RPMI7951 (cell line): ENCODE measurements around the gene GFPT1. TPM values are rescaled to one million over a fixed set of nuclear protein-coding genes. Genes with fewer than 3 reads are reported as not detected.
A peak's percentile ranks its signal among the peaks of the same experiment; 100 is the strongest.
"Not testable (repeated sequence)": the region's sequence is repeated elsewhere in the genome, so short reads cannot be mapped to it uniquely, and the experiment has no call there.

Experiments used
- DNase-seq: peaks from one replicate; pipeline ENCODE4 v3.0.0-alpha.2; 2012; ENCODE audit warnings: low read depth
- total RNA-seq: library from RNA; depleted of rRNA; stranded (reverse); fragments of >200 nt; shearing (Covaris generic); gene quantifications from 2 replicates; pipeline ENCODE4 v1.2.3, GENCODE V29; 2014; rRNA removed

Gene GFPT1
- 21.9 and 26.6 TPM in 2 replicates for total RNA-seq

- peak; percentile 94 for DNase-seq
Observed at GRCh38 chr2:69386789-69387734, at the start of gene GFPT1. Gene GFPT1 (minus strand): TSS chr2:69387227. CDS start chr2:69387071, 156 bp downstream.

GRCh38 chr2:69436596-69436937, 49.5 kb upstream of the GFPT1 start:
- peak; percentile 6 for DNase-seq

- DNase-seq = no peak
Observed at GRCh38 chr2:69434753-69435152, 47.7 kb upstream of the GFPT1 start.

- DNase-seq = no peak
Observed at GRCh38 chr2:69429491-69430183, 42.6 kb upstream of the GFPT1 start.

GRCh38 chr2:69428981-69429380, 42.0 kb upstream of the GFPT1 start:
- DNase-seq = no peak

GRCh38 chr2:69424419-69424818, 37.4 kb upstream of the GFPT1 start:
- no peak for DNase-seq

GRCh38 chr2:69422198-69422597, 35.2 kb upstream of the GFPT1 start:
- no peak for DNase-seq

- DNase-seq = not testable (repeated sequence)
Observed at GRCh38 chr2:69419111-69419510, 32.1 kb upstream of the GFPT1 start.

- DNase-seq = no peak
Observed at GRCh38 chr2:69416147-69416546, 29.1 kb upstream of the GFPT1 start.

GRCh38 chr2:69411120-69411519, 24.1 kb upstream of the GFPT1 start:
- no peak for DNase-seq

- no peak for DNase-seq
Observed at GRCh38 chr2:69405306-69405705, 18.3 kb upstream of the GFPT1 start.

- no peak for DNase-seq
Observed at GRCh38 chr2:69400121-69400520, 13.1 kb upstream of the GFPT1 start.

- no peak for DNase-seq
Observed at GRCh38 chr2:69397234-69397633, 10.2 kb upstream of the GFPT1 start.

GRCh38 chr2:69395866-69396265, 8.8 kb upstream of the GFPT1 start:
- no peak for DNase-seq

- DNase-seq = no peak
Observed at GRCh38 chr2:69393963-69394362, 6.9 kb upstream of the GFPT1 start.

GRCh38 chr2:69390471-69390870, 3.4 kb upstream of the GFPT1 start:
- no peak for DNase-seq

GRCh38 chr2:69390001-69390400, 3.0 kb upstream of the GFPT1 start:
- DNase-seq = no peak

- DNase-seq = no peak
Observed at GRCh38 chr2:69389271-69389670, 2.2 kb upstream of the GFPT1 start.

GRCh38 chr2:69387770-69388481, 899 bp upstream of the GFPT1 start:
- DNase-seq = no peak

- DNase-seq = no peak
Observed at GRCh38 chr2:69386360-69386759, 667 bp downstream of the GFPT1 start.

- no peak for DNase-seq
Observed at GRCh38 chr2:69385443-69386151, 1.4 kb downstream of the GFPT1 start.

GRCh38 chr2:69384618-69385081, 2.4 kb downstream of the GFPT1 start:
- no peak for DNase-seq
